SJCRH30 (cell line): ENCODE results near the gene BSDC1. TPM values are rescaled to one million over a fixed set of nuclear protein-coding genes. Genes with fewer than 3 reads are reported as not detected.

Source experiments
- DNase-seq, 2 experiments: peaks; one replicate each; pipeline ENCODE4 v3.0.0-alpha.2; 2015 to 2020
- H3K27ac ChIP-seq: fragments of 250-450 bp; sonication (Bioruptor Pico); 2 replicates; pipeline ENCODE4 v1.5.1; 2020; ENCODE audit warnings: mild to moderate bottlenecking, moderate library complexity
- H3K27me3 ChIP-seq: fragments of 250-450 bp; sonication (Bioruptor Pico); 2 replicates; pipeline ENCODE4 v1.5.1; 2020; ENCODE audit warnings: mild to moderate bottlenecking, moderate library complexity
- H3K36me3 ChIP-seq: fragments of 250-450 bp; sonication (Bioruptor Pico); 2 replicates; pipeline ENCODE4 v1.5.1; 2020; ENCODE audit warnings: mild to moderate bottlenecking, moderate library complexity
- H3K4me1 ChIP-seq: fragments of 250-450 bp; sonication (Bioruptor Pico); 2 replicates; pipeline ENCODE4 v1.5.1; 2020; ENCODE audit warnings: mild to moderate bottlenecking, moderate library complexity
- H3K4me3 ChIP-seq: fragments of 250-450 bp; sonication (Bioruptor Pico); 2 replicates; pipeline ENCODE4 v1.5.1; 2020; ENCODE audit warnings: mild to moderate bottlenecking, moderate library complexity
- H3K9me3 ChIP-seq: fragments of 250-450 bp; sonication (Bioruptor Pico); replicated peaks from 2 replicates; pipeline ENCODE4 v1.5.1; 2020; ENCODE audit warnings: mild to moderate bottlenecking, moderate library complexity
- total RNA-seq: library from RNA; depleted of rRNA; stranded (reverse); fragments of >200 nt; shearing (Covaris generic); gene quantifications from 2 replicates; pipeline ENCODE4 v1.2.3, GENCODE V29; 2014

Gene BSDC1
- total RNA-seq, 1 experiment from 2014 or later, result 54.5 TPM

DNA sequence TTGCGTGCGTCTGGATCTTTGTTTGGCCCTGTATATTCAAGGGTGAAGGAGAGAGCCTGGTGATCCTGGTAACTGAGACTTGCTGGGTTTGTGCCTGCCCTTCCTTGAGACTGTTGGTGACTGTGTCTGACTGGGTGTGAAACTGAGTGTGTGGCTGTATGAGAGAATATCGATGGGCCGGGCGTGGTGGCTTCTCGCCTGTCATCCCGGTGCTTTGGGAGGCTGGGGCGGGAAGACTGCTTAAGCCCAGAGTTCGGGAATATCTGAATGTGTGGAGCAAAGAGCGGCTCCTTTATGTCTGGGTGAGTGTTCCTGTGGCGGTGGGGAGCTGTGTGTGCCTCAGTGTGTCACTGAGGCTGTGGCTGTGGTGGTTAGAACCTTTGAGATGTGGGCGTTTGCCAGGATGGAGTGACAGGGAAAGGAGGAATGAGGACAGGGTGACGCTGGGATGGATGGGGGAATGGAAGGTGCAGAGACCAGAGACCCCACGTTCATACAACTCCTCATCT, 55.5 kb downstream of the BSDC1 start:
- H3K27ac ChIP-seq, result peak overlapping the region; percentile 89
- peaks cover 12% of the 10 kb centered on the region for H3K36me3 ChIP-seq
- H3K4me3 ChIP-seq, result peak overlapping the region; percentile 23
- peak in 1 of 2 experiments; percentile 42 for DNase-seq
- no peaks in the 10 kb centered on the region for H3K27me3 ChIP-seq
- H3K9me3 ChIP-seq, result no peaks in the 10 kb centered on the region
- peaks cover 25% of the 10 kb centered on the region for H3K4me1 ChIP-seq

DNA sequence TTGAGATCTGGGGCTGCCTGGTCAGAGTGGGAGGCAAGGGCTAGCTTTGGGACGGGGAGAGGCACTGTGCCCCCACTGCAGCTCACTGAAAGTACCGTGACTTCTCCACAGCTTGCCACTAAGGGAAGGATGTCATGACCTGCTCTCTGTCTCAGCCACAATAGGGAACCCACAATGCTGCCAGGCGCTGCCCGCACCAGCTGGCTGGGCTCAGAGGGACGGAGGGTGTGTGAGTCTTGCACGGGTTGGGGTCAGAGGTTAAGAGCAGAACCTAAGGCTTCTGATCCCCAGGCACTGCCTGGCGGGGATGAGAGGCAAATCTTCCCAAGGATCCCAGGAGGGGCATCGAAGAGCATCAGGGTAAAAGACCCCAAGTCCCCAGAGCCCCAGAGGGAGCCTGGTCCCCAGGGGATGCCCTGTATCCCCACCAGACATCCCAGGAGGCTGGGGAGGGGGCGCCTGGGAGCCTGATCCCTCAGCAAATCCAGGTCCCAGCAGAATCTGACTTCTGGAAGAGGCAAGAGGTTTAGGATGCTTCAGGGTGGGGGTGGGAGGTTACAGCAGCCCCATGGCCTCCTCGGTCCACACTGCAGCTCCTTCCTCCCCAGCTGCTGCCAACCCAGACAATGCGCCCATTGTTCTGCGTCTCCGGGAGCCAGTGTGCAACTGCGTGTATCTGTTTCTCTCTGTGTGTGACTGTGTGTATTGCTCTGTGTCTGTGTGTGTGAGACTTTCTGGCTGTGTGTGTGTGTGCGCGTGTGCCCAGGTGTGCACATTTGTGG, 56.2 kb downstream of the BSDC1 start:
- Histone ChIP-seq H3K4me1 (peaks cover 25% of the 10 kb centered on the region), H3K36me3 (peaks cover 19% of the 10 kb centered on the region), H3K9me3 (no peaks in the 10 kb centered on the region), H3K27ac (peak overlapping the region; percentile 89), H3K4me3 (peak overlapping the region; percentile 23), H3K27me3 (no peaks in the 10 kb centered on the region)
- DNase-seq, result peak; percentile 91 to 95

DNA sequence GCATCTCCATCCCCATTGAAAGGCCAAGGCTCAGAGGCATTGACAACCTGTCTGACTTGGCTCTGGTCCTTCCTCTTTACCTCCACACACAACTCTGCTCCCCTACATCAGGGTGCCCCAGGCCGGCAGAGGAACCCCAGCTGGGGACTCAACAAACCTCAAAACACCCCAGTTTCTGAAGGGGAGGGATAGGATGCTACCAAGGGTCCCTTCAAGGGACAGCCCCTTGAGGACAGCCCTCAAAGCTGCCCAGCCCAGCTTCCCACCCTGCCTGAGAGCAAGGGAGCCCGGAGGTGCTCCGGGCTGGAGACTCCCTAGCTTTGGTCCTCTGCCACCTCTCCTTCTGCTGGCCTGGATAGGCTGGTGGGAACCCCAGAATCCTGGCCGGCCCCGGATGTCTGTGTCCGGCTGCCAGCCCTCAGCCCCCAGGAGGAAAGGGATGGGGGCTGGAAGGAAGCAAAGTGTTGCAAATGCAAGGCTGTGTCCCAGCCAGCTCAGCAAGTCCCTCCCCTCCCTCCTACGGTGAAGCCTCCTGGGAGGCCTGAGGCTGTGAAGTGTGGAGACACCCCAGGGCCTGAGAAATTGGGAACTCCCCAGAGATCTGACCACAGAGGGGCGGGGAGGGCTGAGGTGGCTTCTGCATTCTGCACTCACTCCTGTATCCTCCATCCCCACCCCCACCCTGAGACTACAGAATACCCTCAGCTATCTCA, 57.1 kb downstream of the BSDC1 start:
- H3K4me1 ChIP-seq, result peaks cover 25% of the 10 kb centered on the region
- no peak overlapping the region for H3K27ac ChIP-seq
- H3K9me3 ChIP-seq, result no peaks in the 10 kb centered on the region
- no peaks in the 10 kb centered on the region for H3K27me3 ChIP-seq
- H3K4me3 ChIP-seq, result peak overlapping the region; percentile 98; the same call in 1 of the 2 replicates
- H3K36me3 ChIP-seq, result peaks cover 27% of the 10 kb centered on the region
- DNase-seq, result peak; percentile 54 to 67

DNA sequence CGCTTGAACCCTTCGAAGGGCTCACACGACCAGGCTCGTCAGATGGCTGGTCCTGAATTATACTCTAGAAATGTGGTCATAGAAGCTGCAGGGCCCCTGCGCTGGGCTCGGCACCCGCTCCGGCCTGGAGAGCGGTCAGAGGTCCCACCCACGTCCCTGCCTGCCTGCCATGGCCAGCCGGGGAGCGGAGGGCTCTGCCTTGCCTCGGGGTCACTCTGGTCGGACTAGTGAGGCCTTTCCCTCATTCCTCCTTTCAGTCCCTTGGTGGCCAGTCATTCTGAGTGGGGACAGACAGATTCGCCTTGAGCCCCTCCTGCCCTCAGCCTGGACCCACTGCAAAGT, 57.7 kb downstream of the BSDC1 start:
- Histone ChIP-seq H3K27ac (no peak overlapping the region), H3K4me3 (peak overlapping the region; percentile 98), H3K4me1 (peaks cover 25% of the 10 kb centered on the region), H3K9me3 (no peaks in the 10 kb centered on the region), H3K36me3 (peaks cover 32% of the 10 kb centered on the region), H3K27me3 (no peaks in the 10 kb centered on the region)
- no peak for DNase-seq

DNA sequence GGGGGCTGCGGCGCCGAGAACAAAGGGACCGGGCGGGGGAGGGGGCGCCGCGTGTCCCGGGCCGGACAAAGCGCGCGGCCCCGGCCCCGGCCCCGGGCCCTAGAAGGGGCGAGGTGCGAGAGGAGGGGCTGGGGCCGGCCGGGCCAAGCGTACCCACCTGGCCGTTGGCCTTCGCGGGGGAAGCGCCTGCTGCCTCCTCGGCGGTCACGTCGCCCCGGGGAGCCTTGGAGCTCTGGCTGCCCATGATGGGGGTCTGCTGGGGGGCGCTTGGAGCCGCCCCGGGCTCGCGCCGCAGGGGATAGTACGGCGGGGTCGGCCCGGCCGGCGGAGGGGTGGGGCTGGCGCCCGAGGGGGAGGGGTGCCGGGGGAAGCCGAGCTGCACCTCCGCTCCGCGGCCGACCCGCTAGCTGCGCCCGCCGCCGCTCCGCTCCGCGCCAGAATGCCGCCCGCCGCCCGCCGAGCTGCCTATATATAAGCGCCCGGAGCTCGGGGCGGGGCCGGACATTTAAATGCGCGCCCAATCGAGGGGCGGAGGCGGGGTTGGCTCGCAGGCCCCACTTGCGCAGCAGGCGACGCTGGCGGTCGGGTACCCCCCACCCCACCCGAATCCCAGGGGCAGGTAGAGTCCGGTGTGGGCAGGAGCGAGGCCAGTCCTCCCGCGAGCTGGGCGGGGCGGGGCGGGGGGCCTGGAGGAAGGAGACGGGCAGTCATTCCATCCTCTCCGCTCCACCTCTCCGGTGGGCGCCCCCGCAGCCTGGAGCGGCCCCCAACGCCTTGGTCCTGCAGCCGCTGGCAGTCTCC, 58.3 kb downstream of the BSDC1 start, which contains the start of gene MARCKSL1:
Gene MARCKSL1 (minus strand): TSS at position 444 of the 801 bp plus-strand sequence. CDS start 200 bp downstream, at position 244.
- peaks cover 25% of the 10 kb centered on the region for H3K4me1 ChIP-seq

DNA sequence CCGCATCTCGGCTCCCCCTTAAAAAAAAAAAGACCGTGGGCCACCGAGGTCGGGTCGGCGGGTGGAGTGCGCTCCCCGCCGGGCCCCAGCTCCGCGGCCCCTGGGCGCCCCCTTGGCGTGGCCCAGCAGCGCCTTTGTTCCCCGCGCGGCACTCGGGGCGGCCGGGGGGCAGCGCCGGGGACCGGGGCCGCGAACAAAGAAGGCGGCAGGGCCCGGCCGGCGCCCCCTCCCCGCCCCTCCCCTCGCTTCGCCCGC, 58.8 kb downstream of the BSDC1 start:
- no peak for DNase-seq
- peak overlapping the region; percentile 64; the same call in 1 of the 2 replicates for H3K27ac ChIP-seq
- peak overlapping the region; percentile 98 for H3K4me3 ChIP-seq
- H3K27me3 ChIP-seq, result no peaks in the 10 kb centered on the region
- H3K4me1 ChIP-seq, result peaks cover 25% of the 10 kb centered on the region
- peaks cover 38% of the 10 kb centered on the region for H3K36me3 ChIP-seq
- H3K9me3 ChIP-seq, result no peaks in the 10 kb centered on the region

More for the DNA sequence above, 58.3 kb downstream of the BSDC1 start, which contains the start of gene MARCKSL1:
- Histone ChIP-seq H3K27ac (peak within 1 kb of the TSS; percentile 64), H3K36me3 (peaks cover 38% of the 10 kb centered on the region), H3K4me3 (peak within 1 kb of the TSS; percentile 98), H3K27me3 (no peaks in the 10 kb centered on the region), H3K9me3 (no peaks in the 10 kb centered on the region)
- DNase-seq, result peak; percentile 88 to 89

DNA sequence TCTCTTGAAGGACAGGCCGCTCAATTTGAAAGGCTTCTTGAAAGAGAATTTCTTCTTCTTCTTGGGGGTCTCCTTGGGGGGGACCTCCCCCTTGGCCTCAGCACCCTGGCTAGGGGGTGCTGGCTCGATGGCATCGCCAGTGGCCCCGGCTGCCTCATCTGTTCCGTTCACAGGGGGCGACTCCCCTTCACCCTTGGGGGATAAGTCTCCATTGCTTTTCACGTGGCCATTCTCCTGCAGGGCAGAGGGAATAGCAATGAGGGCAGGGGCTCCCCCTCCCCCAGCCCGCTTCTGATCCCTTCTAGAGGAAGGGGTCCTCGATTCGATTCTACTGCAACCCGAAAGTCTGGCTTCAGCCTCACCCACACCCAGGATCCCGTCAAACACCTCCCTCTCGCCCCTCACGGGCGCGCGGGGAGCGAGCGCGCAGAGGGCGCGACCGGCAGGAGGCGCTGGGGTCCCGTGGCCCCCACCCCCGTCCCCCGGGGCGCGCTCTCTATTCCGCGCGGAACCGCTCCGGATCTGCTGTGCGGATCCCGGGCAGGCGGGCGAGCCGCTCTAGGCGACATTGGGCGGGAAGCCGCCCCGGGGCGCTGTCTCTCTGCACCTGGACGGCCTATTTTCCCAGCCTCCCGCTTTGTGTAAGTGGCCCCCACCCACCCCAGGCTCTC, 59.2 kb downstream of the BSDC1 start:
- DNase-seq, result peak; percentile 56 to 72

DNA sequence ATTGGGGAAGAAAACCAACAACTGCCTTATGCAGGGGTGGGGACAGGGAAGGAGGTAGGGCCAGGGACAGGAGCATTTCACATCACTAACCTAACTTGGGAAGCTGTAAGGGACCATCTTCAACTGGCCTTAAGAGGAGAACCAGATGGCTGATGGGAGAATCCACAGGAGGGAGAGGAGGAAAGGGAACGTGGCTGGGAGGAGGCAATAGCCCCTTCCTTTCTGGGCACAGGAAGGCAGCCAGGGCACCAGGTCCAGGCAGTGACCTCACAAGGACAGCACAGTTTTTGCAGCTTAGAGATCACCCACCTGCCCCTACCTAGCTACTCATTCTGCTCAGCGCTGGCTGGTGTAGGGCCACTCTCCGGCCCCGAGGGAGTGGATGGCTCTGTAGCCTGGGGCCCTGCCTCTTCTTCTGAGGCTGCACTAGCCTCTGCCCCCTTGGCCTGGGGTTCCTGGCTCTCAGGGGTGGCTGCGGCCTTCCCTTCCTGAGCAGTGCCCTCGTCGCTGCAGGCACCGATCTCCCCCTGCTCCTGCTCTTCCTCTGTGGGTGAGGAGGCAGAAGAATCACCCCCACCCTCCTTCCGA, 59.9 kb downstream of the BSDC1 start:
- no peaks in the 10 kb centered on the region for H3K27me3 ChIP-seq
- no peaks in the 10 kb centered on the region for H3K9me3 ChIP-seq
- peaks cover 25% of the 10 kb centered on the region for H3K4me1 ChIP-seq
- DNase-seq, result no peak
- peaks cover 45% of the 10 kb centered on the region for H3K36me3 ChIP-seq
- H3K27ac ChIP-seq, result no peak overlapping the region
- peak overlapping the region; percentile 98 for H3K4me3 ChIP-seq

More for the DNA sequence above, 59.2 kb downstream of the BSDC1 start:
- Histone ChIP-seq H3K9me3 (no peaks in the 10 kb centered on the region), H3K27me3 (no peaks in the 10 kb centered on the region), H3K27ac (peak overlapping the region; percentile 44), H3K36me3 (peaks cover 39% of the 10 kb centered on the region), H3K4me3 (peak overlapping the region; percentile 98), H3K4me1 (peaks cover 25% of the 10 kb centered on the region)

DNA sequence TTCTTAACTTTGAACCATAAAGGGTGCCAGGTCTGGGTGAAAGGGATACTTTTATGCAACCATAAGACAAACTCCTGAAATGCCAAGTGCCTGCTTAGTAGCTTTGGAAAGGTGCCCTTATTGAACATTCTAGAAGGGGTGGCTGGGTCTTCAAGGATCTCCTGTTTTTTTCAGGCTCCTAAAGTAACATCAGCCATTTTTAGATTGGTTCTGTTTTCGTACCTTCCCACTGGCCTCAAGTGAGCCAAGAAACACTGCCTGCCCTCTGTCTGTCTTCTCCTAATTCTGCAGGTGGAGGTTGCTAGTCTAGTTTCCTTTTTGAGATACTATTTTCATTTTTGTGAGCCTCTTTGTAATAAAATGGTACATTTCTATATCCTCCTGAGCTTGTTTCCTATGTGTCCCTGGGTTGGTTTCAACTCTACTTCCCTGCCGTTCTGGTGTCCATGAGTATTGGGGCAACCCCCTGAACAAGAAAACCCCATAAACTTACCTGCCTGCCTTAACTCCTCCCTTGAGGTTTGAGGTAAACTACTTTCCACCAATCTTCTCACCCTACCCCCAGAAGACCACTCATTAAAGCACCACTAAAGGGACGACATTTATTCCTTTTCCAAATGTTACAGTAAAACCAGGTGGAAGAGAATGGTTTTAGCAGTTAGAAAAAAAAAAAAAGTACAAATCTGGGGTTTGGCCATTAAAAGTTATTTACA, 60.8 kb downstream of the BSDC1 start:
- Histone ChIP-seq H3K36me3 (peaks cover 54% of the 10 kb centered on the region), H3K27ac (no peak overlapping the region), H3K4me3 (no peak overlapping the region), H3K27me3 (no peaks in the 10 kb centered on the region), H3K4me1 (peaks cover 17% of the 10 kb centered on the region), H3K9me3 (no peaks in the 10 kb centered on the region)
- no peak for DNase-seq

DNA sequence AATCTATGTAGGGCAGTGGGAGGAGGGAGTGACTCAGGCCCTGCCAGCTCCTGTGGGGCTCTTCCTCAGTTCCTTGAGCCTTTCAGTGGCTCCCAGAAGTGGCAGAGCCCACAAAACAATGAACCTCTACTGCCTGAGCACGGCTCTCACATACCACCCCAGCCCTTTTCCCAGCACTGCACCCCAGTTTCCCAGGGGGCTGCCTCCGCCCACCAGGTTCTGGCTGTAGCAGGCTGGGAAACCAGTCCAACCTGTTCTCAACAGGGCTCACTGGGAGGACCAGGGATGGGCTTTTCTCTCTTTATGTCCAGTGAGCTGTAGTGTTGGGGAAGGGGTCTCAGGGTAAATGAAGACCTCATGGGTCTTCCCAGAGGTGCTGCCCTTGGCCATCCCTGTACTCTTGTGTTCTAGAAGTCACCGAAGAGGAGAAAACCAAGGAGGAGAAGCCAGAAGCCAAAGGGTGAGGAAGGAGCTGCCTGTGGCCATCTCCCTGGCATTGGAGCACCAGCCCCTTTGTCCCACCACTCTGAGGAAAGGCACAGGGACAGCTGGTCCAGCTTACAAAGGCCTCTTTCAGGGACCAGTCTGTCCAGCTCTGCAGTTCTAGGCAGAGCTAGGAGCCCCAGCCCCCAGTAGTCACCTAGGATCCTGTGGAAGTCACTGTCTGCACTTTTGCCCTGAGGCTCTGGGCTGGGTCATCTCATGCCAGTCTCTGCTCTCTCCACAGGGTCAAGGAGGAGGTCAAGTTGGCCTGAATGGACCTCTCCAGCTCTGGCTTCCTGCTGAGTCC, 61.8 kb downstream of the BSDC1 start:
- DNase-seq, result peak in 1 of 2 experiments; percentile 42
- Histone ChIP-seq H3K36me3 (peaks cover 59% of the 10 kb centered on the region), H3K27me3 (no peaks in the 10 kb centered on the region), H3K4me3 (no peak overlapping the region), H3K4me1 (peaks cover 10% of the 10 kb centered on the region), H3K9me3 (no peaks in the 10 kb centered on the region), H3K27ac (no peak overlapping the region)

DNA sequence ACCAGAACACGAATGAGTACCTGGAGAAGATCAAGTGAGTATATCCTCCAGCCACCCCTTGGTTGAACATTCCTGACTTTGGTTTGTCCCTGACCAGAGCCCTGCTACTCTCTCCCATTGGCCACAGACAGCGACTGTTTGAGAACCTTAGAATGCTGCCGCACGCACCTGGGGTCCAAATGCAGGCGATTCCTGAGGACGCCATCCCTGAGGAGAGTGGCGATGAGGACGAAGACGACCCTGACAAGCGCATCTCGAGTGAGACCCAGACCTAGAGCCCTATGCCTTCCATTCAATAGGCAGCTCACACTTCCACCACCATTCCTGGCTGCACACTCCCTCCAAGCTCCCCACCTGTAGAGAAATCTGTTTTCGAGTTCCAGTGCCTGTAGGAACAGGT, 62.7 kb downstream of the BSDC1 start:
- H3K4me3 ChIP-seq, result no peak overlapping the region
- no peak overlapping the region for H3K27ac ChIP-seq
- H3K4me1 ChIP-seq, result peaks cover 1% of the 10 kb centered on the region; the same call in 1 of the 2 replicates
- no peaks in the 10 kb centered on the region for H3K27me3 ChIP-seq
- DNase-seq, result no peak
- H3K36me3 ChIP-seq, result peaks cover 60% of the 10 kb centered on the region
- no peaks in the 10 kb centered on the region for H3K9me3 ChIP-seq

DNA sequence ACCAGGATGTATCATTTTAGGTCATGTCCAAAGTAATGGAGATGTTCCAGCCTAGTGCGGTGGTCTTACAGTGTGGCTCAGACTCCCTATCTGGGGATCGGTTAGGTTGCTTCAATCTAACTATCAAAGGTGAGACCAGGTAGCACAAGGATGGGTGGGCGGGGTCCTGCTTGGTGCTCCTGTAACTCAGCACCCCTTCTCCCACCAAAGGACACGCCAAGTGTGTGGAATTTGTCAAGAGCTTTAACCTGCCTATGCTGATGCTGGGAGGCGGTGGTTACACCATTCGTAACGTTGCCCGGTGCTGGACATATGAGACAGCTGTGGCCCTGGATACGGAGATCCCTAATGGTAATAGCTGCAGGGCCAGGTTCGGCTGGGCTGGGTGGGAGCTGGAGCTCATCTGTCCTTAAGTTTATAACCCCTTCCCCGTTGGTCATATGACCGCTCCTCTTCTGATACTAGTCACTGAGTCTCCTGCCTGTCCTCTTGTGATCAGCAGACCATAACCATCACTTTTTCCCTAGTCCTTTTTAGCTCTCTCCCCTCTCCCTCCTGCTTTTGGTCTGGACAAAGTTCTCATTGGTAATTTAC, 63.6 kb downstream of the BSDC1 start:
- Histone ChIP-seq H3K27me3 (no peaks in the 10 kb centered on the region), H3K4me3 (no peak overlapping the region), H3K27ac (no peak overlapping the region), H3K36me3 (peaks cover 63% of the 10 kb centered on the region), H3K4me1 (no peaks in the 10 kb centered on the region), H3K9me3 (no peaks in the 10 kb centered on the region)
- DNase-seq, result no peak
